Pancreas (tissue), 10 donors: ENCODE measurements around the gene CMA1. TPM values are rescaled to one million over a fixed set of nuclear protein-coding genes. Genes with fewer than 3 reads are reported as not detected.
"Not testable (repeated sequence)": the region's sequence is repeated elsewhere in the genome, so short reads cannot be mapped to it uniquely, and the experiment has no call there.

Experiments
- ATAC-seq, 4 donors: fragments of 200-7000 bp; cut with Tn5 transposase; one replicate each; pipeline versions ENCODE4 v1.8.0 to v1.9.1; 2020; ENCODE audit warnings: mild to moderate bottlenecking in 4 of 4, moderate library complexity in 4 of 4
- DNase-seq, 6 donors: peaks; one replicate each; pipeline ENCODE4 v3.0.0-alpha.2; 2020
- FAIRE-seq: peaks from 2 replicates; lab custom pipeline; 2012; peaks lifted over from hg19 to GRCh38; lab: Jason Lieb, UNC
- H3K27ac ChIP-seq, 4 donors: fragments of 200-600 bp; sonication (generic); 1 replicate in 3 of 4; 2 replicates in 1 of 4; pipeline versions ENCODE4 v1.5.0 to v1.8.0; 2020
- H3K27me3 ChIP-seq, 4 donors: fragments of 200-600 bp; one replicate each; pipeline ENCODE4 v1.8.0; 2021
- H3K36me3 ChIP-seq, 3 donors: fragments of 200-600 bp; sonication (generic) in 1 of 3; one replicate each; pipeline versions ENCODE4 v1.5.0 to v1.8.0; 2020 to 2021
- H3K4me1 ChIP-seq, 3 donors: fragments of 200-600 bp; one replicate each; pipeline ENCODE4 v1.8.0; 2021
- H3K4me3 ChIP-seq, 4 donors: fragments of 200-600 bp; sonication (generic) in 2 of 4; one replicate each; pipeline versions ENCODE4 v1.5.0 to v1.8.0; 2020 to 2021
- H3K9me3 ChIP-seq, 4 donors: fragments of 200-600 bp; one replicate each; pipeline ENCODE4 v1.8.0; 2021
- WGBS, 2 donors: extraction: QIAGEN DNeasy Blood & Tissue Kit; methylation state at CpG; one replicate each; pipeline ENCODE4 v1.1.7; 2013; 5-methylcytosine and 5-hydroxymethylcytosine counted together
- intact Hi-C, 3 donors: fragments of 100-400 bp; cut with DNase I; formaldehyde crosslinking; loops; one replicate each; pipeline versions ENCODE4 v1.11.1 to v1.14.2; 2022
- polyA plus RNA-seq, 2 donors: library from polyadenylated mRNA; stranded (reverse); fragments of 200-250 nt; gene quantifications; one replicate each; pipeline ENCODE4 v1.2.3, GENCODE V29; 2013
- total RNA-seq, 6 donors: library from RNA; stranded (reverse); fragmentation: NEBNext Ultra II Directional in 4 of 6; extraction: Animal tissue kit (Norgen Biotek cat#: 25700) in 4 of 6; gene quantifications; one replicate each; pipeline versions ENCODE4 v1.2.1 to v1.2.4, GENCODE V29; 2021 to 2023
- TF ChIP-seq, protein P1 (sequence below), 4 donors: fragments of 200-600 bp; sonication (generic) in 3 of 4; IDR thresholded peaks; one replicate each; pipeline versions ENCODE4 v1.5.0 to v1.8.0; 2021; ENCODE audit warnings: antibody characterized with exemption in 4 of 4
- donor health status: healthy with polysubstance abuse.
- donor health status: DM: no; HTN: no; CAD: no; lungs with moderate emphysema.
- donor health status: DM: no; HTN: no; CAD: no.
- donor health status: control.
- donor health status: control.
- donor health status: Bipolar disorder and iron deficiency.
- donor health status: DM: yes; HTN: yes; CAD: no.
- donor health status: DM: no; HTN: no; CAD: no.
- donor health status: DM: no; HTN: no; CAD: no.
- donor health status: DM: yes; HTN: yes; CAD: no.

The CMA1 gene
- total and polyA plus RNA-seq, 8 donors: 0.14 to 0.69 (median 0.64) TPM; not detected in 5

DNA sequence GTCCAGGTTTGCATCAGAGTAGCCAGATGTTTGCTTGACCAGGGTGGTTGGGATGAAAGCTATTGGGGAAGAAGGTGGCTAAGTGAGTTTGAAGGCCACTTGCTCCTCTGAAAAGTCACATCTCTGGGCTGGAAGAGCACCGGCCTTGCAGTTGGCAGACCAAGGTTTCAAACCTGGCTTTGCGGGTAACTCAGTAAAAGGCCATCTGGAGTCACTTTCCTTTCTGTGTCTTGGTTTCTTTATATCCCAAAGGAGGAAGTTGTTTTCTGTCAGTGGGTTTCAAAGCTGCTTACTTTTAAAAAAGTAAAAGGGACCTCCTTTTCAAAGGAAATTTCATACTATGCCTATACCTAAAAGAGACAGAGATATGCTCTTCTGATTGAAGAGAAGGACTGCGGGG is 26.2 kb upstream of the CMA1 start:
- Histone ChIP-seq H3K4me1 (no peaks in the 10 kb centered on the region), H3K27ac (no peak overlapping the region), H3K9me3 (no peaks in the 10 kb centered on the region), H3K4me3 (no peak overlapping the region), H3K36me3 (no peaks in the 10 kb centered on the region), H3K27me3 (no peaks in the 10 kb centered on the region)
- ATAC-seq (no peak), FAIRE-seq (no peak), DNase-seq (no peak)
- 50 to 61% methylated on average over 3 of the region's 3 CpGs for WGBS, 2 donors
- intact Hi-C loops: no loop called here
- TF ChIP-seq, protein P1, sequence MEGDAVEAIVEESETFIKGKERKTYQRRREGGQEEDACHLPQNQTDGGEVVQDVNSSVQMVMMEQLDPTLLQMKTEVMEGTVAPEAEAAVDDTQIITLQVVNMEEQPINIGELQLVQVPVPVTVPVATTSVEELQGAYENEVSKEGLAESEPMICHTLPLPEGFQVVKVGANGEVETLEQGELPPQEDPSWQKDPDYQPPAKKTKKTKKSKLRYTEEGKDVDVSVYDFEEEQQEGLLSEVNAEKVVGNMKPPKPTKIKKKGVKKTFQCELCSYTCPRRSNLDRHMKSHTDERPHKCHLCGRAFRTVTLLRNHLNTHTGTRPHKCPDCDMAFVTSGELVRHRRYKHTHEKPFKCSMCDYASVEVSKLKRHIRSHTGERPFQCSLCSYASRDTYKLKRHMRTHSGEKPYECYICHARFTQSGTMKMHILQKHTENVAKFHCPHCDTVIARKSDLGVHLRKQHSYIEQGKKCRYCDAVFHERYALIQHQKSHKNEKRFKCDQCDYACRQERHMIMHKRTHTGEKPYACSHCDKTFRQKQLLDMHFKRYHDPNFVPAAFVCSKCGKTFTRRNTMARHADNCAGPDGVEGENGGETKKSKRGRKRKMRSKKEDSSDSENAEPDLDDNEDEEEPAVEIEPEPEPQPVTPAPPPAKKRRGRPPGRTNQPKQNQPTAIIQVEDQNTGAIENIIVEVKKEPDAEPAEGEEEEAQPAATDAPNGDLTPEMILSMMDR (IDR thresholded peaks at IDR 0.05): no peak

DNA sequence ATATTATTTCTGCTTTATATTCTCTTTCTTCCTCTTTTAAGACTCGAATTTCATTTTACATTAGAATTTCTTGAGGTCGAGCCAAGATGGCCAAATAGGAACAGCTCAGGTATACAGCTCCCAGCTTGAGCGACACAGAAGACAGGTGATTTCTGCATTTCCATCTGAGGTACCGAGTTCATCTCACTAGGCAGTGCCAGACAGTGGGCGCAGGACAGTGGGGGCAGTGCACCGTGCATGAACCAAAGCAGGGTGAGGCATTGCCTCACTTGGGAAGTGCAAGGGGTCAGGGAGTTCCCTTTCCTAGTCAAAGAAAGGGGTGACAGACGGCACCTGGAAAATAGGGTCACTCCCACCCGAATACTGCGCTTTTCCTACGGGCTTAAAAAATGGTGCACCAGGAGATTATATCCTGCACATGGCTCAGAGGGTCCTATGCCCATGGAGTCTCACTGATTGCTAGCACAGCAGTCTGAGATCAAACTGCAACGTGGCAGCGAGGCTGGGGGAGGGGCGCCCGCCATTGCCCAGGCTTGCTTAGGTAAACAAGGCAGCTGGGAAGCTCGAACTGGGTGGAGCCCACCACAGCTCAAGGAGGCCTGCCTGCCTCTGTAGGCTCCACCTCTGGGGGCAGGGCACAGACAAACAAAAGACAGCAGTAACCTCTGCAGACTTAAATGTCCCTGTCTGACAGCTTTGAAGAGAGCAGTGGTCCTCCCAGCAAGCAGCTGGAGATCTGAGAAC is 18.0 kb upstream of the CMA1 start:
- ATAC-seq, H3K4me1 ChIP-seq, H3K9me3 ChIP-seq, H3K27me3 ChIP-seq, H3K27ac ChIP-seq, FAIRE-seq, H3K4me3 ChIP-seq, DNase-seq, H3K36me3 ChIP-seq, intact Hi-C loops: not testable (repeated sequence)
- 67 to 73% methylated on average over 15 of the region's 15 CpGs for WGBS, 2 donors

DNA sequence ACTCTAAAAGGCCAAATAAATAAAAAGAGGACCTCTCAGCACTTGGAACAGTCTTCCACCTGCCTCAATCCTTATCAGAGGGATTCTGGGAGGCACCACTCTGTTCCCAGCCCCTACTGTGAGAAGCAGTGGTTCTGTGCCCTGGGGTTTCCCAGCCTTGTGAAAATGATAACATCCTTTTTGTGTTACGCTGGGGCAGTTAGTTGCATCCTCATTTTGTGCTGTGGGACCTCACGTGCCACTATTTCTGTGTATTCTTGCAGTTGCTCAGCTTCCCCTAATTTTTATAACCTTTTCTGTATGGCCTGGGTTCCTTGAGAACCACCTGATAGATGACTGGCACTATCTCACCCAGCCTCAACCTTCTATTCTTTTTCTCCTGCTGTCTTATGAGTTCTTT is 10.8 kb upstream of the CMA1 start:
- TF ChIP-seq, protein P1 (IDR thresholded peaks at IDR 0.05): no peak
- WGBS, 2 donors: 70 to 73% methylated on average over 2 of the region's 2 CpGs
- FAIRE-seq (no peak), ATAC-seq (no peak), DNase-seq (no peak)
- intact Hi-C loops: no loop called here
- Histone ChIP-seq H3K27ac (no peak overlapping the region), H3K9me3 (no peaks in the 10 kb centered on the region), H3K36me3 (no peaks in the 10 kb centered on the region), H3K27me3 (no peaks in the 10 kb centered on the region), H3K4me1 (no peaks in the 10 kb centered on the region), H3K4me3 (no peak overlapping the region)

DNA sequence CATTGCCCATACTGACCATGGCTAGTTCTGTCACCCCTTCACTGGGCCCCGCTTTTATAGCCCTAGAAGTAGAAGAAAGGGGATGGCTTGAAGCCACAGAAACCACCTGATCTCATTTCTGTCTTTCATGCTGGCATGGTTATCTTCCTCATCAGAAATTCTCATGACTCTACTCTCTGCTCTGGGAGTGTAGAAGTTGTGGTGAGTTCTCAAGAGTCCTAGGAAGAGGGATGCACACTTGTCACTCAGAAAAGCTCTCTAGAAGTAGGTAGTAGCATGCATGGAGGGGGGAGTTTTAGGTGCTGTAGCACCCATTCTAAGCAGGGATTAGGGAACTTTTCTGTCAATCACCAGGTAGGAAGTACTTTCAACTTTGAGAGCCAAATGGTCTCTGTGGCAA is 6.1 kb upstream of the CMA1 start:
- ATAC-seq (no peak), FAIRE-seq (no peak), DNase-seq (no peak)
- Histone ChIP-seq H3K36me3 (no peaks in the 10 kb centered on the region), H3K27me3 (no peaks in the 10 kb centered on the region), H3K4me1 (no peaks in the 10 kb centered on the region), H3K4me3 (no peak overlapping the region), H3K9me3 (no peaks in the 10 kb centered on the region), H3K27ac (no peak overlapping the region)
- 86 to 90% methylated on average over 1 of the region's 1 CpG for WGBS, 2 donors
- TF ChIP-seq, protein P1 (IDR thresholded peaks at IDR 0.05): no peak
- intact Hi-C loops: no loop called here

DNA sequence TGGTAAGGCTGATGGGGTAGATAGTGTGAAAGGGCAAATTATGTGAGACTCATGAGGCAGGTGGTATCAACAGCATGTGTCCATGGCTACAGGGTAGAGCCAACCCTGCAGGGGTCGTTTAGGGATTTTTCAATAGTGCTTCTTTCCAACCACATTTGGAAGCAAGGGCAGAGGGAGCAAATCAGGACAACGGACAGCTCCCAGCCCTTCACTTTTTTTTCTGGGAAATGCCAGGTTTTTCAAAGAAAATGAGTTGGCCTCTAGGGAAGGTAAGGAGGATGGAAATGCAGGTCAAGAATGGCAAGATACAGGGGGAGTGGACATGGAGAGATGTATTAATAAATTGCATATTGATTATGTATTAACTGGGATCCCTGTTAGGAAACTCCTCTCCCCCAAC is 4.9 kb upstream of the CMA1 start:
- H3K27ac ChIP-seq: no peak overlapping the region
- DNase-seq (no peak), FAIRE-seq (no peak), ATAC-seq (no peak)
- no peak overlapping the region for H3K4me3 ChIP-seq
- no peaks in the 10 kb centered on the region for H3K36me3 ChIP-seq
- H3K4me1 ChIP-seq: no peaks in the 10 kb centered on the region
- TF ChIP-seq, protein P1 (IDR thresholded peaks at IDR 0.05): no peak
- 17 to 21% methylated on average over 2 of the region's 2 CpGs for WGBS, 2 donors
- H3K27me3 ChIP-seq: no peaks in the 10 kb centered on the region
- intact Hi-C loops: no loop called here
- no peaks in the 10 kb centered on the region for H3K9me3 ChIP-seq
